ENCODE results near the gene PTTG1IP. TPM values are rescaled to one million over a fixed set of nuclear protein-coding genes. Genes with fewer than 3 reads are reported as not detected.
"Not testable (repeated sequence)": the region's sequence is repeated elsewhere in the genome, so short reads cannot be mapped to it uniquely, and the experiment has no call there.

Gene PTTG1IP, protein sequence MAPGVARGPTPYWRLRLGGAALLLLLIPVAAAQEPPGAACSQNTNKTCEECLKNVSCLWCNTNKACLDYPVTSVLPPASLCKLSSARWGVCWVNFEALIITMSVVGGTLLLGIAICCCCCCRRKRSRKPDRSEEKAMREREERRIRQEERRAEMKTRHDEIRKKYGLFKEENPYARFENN
- 295 TPM for total RNA-seq

DNA sequence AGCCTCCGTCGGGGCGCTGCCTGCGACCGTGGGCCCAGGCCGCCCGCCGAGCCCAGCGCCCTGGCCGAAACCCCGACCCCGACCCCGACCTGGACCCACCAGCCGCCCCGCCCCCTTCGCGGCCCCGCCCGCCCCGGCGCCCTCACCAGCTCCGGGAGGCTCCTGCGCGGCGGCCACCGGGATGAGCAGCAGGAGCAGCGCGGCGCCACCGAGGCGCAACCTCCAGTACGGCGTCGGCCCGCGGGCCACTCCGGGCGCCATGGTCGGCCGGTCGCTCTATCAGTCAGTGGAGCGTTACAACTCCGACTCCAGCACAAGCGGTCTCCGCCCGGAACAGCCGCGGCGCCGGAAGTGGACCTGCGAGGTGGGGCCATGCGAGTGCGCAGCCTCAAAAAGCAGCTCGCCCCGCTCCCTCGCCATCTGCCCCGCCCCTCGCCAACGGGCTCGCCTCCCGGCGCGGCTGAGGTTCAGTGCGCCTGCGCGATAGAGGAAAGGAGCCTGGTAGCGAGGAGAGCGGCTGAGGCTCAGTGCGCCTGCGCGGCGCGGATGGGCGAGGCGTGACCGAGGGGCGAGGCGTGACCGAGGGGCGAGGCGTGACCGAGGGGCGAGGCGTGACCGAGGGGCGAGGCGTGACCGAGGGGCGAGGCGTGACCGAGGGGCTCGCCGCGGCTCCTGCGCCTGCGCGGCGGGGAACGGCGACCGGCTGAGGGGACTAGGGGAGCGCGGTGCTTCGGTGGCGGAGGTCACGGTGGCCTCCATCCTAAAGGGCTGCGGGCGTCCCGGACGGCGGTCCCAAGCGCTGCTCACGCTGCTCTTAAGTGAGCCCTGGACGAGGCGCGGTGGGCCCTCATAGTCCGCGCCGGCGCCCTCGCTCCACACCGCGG lies at the start of gene PTTG1IP:
Gene PTTG1IP (minus strand): TSS at position 335 of the 884 bp plus-strand sequence. CDS start 74 bp downstream, at position 261.
- DNase-seq (ENCODE audit: low spot score), result peak; percentile 99

DNA sequence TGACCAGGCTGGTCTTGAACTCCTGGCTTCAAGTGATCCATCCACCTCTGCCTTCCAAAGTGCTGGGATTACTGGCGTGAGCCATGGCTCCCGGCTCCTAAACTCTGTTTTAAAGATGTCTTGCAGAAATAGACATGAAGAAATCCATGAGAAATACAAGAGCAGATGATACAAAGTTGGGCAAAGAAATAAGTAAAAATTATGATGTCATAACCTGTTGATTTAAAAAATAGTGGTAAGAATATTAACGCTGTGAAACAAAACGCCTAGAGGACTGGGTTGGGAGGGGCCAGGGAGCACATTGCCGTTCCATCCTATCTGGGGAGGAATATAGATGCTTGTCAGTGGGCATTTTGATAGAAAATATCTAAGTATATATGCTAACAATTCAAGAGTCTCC lies 48.4 kb upstream of the PTTG1IP start:
- DNase-seq (ENCODE audit: low spot score), result no peak

DNA sequence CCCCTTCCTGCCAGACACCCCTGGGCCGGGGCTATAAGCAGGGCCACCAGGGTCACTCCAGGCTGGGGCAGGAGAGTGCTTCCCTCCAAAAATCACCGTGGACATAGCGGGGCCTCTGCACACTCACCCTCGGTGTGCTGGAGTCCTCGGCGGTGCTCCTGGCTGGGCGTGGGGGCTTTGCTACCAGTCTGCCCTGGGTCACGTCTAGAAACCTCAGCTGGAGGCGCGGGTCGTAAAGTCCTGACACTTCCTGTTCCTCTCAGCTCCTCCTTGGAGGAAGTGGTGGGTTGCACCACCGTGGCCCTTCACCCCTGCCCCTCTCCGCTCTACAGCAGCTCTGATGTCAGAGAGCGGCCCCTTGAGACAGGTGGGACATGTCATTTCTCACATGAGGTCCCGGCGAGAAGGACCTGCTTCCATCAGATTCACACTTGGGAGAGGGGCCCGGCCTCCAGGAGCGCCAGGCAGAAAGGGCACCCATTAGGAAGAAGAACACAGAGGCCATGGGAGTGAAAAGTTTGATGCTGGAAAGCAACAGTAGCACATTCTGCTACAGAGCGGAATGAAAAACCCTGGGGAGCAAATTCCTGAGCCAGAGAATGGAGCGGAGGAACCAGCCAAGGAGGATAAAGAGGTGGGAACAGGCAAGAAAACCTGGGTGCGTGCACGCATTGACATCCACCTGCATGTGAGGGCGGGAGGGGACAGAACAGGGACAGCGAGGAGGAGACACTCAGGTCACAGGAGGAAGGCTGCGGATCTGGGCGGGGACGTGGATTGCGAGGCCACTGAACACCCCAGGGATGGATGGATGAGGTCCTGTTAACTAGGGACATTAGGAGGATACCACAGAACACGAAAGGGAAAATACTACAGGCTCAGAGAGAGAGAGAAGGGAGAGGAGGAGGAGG lies 47.5 kb upstream of the PTTG1IP start, which contains the start of gene ITGB2:
Gene ITGB2 (minus strand): TSS at position 206 of the 911 bp plus-strand sequence. CDS start 10,117 bp downstream, outside the sequence.
- no peak for DNase-seq (ENCODE audit: low spot score)

DNA sequence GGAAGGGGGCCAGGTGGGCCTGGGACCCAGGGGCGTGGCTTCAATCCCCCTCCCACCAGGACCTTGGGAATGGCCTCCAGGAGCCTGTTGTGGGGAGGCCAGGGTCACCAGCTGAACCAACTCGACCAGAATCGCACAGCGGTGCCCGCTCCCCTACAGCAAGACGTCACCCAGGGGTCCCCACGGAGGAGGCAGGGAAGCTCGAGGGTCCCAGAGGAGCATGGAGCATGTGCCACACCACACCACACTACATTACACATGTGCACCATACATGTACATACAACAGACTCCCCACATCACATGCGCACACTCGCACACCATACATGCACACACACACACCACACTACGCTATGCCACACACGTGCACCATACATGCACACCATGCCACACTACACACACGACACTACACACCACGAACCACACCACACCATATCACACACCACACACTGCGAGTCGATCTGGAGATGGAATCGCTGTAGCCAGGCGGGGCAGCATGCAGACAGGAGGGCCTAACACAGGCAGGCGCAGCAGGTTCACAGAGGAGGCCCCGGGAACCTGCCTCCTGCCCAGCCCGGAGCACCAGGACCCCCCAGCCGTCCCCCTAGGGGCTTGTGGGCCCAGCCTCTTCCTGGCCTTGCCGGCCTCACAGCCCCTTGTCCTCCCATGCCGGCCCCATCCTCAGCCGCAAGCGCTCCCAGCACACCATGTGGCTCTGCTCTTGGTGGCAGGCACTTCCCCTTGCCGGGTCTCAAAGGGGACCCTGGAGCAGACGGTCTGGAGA lies 46.6 kb upstream of the PTTG1IP start:
- no peak for DNase-seq (ENCODE audit: low spot score)

DNA sequence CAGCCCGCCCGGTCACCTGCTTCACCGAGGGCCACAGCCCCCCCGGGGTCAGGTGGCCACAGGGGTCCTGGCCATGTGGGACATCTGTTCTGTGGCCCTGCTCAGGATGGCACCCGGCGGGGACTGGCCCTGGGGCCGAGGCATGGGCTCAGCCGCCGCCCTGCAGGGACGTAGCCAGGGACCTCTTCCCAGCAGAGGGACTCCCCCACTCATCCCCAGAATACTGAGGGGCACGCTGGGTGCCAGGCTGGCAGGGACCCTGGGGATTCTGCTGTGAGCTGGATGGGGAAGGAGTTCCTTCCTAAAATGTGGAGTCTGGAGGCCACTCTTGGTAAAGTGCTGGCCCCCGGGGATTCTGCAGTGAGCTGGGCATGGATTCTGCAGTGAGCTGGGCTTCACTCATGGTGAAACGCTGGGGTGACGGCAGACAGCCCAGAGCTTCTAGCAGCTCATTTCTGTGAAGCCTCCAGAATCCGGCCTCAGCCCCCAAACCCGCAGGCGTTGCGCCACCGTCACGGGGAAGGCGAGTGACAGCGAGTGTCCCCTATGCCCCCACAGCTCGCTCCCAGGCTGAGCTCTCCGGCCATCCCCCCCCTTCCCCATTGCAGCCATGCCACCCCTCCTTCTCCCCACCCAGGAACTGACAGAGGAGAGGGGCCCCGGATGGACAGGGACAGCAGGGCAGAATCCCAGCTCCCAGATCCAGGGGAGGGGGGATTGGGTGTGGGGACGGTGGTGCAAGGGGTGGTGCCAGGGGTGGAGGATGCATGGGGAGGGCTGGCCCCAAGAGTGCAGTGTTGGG lies 45.8 kb upstream of the PTTG1IP start:
- no peak for DNase-seq (ENCODE audit: low spot score)

DNA sequence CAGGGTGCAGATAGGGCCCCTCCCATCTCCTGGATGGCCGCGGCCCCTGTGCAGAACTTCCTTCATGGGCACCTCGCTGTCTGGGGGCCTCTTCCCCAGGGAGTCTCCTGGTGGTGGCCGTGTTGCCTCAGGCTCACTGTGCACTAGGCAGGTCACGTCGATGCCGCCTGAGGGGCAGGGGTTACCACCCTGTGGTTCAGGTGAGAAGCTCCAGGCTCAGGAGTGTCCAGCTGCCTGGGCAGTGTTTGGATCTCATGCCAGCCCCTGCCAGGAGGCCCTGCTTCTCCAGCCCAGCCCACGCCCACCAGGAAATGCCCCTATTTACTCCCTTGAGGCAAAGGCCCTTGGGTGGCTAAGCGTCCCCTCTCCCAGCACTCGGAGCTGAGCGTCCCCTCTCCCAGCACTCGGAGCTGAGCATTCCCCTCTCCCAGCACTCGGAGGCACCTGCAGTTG lies 45.1 kb upstream of the PTTG1IP start:
- no peak for DNase-seq (ENCODE audit: low spot score)

DNA sequence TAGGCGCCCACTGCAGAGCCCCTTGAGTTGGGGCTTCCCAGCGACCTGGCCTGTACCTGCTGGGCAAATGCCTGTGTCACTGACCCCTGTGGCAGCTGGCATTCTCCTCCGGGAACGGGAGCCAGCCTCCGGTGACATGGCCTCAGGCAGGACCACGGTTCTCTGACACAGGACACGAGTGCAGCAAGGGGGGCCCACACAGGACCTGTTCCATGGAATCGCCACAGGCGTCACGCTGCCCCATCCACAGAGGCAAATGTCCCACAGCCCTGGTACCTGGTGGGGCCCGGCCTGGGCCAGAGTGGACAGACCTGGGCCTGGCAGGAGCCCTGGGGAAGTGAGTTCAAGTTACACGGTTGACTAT lies 44.6 kb upstream of the PTTG1IP start:
- DNase-seq (ENCODE audit: low spot score), result no peak

DNA sequence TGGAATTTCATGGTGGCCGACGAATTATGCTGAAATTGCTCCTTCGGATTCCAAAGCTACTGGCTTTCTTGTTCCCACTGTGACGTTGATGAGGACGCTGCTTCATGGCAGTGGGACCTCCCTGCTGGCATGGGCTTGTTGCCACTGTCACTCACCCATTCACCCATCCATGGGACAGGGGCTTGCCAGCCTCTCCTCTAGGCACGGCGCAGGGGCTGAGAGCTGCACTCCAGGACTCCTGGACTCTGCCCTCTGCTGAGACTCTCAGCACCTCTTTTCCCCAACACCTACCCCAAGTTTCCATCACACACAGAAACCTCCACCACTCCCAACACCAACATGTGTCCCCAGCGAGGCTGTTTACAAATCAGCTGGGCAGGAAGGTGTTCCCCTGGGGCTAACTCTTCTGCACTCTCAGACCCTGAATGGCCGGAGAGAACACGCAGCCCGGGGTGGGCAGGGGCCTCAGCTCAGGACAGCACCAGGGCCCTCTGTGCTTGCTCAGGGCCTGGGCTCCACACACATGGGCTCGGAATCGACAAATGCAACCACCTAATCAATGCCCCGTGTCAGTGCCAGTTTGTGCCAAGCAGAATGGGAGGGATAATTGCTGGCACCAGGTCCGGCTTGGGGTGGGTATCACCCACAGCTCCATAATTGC lies 44.1 kb upstream of the PTTG1IP start:
- DNase-seq (ENCODE audit: low spot score), result no peak

DNA sequence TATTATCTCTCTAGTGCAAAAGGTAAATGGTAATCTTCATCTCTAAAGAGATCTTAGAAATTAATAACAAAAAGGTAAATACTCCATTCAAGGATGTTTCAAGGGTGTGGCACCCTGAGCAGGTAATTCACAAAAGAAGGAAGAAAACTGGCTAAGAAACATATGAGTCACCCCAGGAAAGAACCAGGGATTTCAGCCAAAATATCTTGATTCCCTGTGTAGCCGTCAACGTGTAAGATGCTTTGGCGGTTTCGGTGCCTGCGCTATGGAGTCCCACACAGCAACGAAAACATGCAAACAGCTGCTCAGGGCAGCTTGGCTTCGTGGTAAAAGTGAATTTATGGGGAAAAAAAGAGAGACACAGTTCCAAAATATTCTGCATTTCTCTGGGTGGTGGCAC lies 43.5 kb upstream of the PTTG1IP start:
- no peak for DNase-seq (ENCODE audit: low spot score)

DNA sequence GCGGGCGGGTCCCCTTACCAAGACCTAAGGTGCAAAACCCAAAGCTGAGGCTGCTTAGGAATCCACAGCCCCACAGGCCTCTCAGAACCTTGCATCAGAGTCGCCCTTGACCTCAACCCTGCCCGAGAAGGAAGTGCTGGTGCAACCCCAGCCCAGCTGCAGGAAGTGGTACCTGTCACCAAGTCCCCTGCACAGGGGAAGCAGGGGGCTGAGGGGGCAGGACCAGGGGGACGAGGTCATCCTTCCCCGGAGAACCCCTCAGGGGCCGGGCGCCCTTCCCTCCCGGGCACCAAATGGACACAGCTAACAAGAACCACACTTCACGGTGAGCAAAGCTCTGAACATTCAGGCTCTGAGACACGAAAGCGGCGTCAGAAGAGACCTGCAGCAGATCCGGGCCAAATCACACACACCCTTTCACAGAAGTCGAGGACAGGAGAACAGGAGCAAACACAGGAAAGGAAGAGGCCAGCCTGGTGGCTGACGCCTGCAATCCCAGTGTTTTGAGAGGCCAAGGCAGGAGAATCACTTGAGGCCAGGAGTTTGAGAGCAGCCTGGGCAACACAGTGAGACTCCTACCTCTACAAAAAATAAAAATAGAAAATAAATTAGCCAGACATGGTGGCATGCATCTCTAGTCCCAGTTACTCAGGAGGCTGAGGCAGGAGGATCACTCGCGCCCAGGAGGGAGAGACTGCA lies 40.8 kb upstream of the PTTG1IP start:
- peak; percentile 42 for DNase-seq (ENCODE audit: low spot score)

DNA sequence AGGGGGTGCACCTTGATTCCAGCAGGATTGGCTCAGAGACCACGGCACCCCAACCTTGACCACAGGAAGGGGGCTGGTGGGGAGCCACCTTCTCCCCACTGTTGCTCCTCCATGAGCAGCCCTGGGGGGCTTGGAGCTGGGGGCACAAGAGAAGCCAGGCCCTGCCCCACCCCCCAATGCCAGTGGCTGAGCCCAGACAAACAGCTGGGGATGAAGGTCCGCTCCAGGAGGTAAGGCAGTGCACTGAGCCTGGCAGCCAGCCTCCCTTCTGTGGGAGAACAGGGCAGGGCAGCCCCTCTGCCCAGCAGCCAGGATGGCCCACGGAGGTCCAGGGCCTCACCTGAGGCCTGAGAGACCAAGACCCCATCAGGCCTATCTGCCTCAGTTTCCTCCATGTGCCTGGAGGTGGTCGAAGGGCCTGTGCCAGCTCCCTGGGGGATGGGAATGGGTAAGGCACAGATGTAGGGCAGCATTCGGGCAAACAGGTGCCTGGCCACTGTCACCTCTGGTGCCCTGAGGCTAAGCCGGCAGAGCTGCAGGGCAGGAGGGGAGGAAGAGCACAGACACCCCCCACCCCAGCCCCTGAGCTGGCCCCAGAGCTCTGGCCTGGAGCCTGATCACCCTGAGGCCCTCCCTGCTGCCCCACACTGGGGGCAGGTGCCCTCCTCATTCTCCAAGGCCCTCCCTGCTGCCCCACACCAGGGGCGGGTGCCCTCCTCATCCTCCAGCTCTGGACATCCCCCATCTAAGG lies 40.1 kb upstream of the PTTG1IP start:
- no peak for DNase-seq (ENCODE audit: low spot score)

DNA sequence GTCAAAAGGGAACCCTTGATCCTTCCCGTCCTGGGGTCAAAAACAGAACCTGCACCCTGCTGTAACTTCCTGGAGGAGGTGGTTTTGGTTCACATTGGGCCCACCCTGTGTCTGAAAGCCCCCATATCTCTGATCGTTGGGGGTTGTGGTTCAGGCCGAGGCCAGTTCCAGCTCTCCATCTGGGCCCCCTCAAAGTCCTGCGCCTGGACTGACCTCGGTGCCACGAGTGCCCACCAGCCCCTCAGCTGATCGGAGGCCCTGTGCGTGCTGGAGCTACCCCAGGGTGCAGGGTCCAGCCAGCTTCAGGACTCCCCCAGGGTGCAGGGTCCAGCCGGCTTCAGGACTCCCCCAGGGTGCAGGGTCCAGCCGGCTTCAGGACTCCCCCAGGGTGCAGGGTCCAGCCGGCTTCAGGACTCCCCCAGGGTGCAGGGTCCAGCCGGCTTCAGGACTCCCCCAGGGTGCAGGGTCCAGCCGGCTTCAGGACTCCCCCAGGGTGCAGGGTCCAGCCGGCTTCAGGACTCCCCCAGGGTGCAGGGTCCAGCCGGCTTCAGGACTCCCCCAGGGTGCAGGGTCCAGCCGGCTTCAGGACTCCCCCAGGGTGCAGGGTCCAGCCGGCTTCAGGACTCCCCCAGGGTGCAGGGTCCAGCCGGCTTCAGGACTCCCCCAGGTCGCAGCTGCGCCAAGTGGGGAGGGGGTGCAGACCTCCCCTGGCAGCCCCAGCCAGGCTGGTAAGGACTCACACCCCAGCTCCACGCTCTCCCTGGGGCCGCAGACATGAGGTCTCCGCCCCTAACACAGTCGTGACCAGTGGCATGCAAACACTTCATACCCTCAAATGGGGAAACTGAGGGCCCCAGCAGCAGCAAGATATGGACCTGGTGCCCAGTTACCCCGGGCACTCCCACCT lies 39.3 kb upstream of the PTTG1IP start:
- not testable (repeated sequence) for DNase-seq (ENCODE audit: low spot score)

DNA sequence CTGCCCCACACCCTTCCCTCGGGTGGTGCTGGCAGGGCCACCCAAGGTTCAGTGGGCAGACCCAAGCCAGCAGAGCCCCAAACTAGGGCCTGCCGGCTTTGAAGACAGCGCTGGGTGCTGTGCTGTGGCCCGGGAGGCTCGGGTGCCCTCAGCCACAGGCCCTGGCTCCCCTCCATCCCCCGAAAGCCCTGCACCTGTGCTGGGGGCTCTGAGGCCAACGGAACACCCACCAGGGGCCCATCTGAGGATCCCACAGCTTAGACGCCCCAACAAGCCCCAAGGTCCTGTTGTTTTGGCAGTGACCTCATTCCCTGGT lies 38.6 kb upstream of the PTTG1IP start:
- DNase-seq (ENCODE audit: low spot score), result no peak

DNA sequence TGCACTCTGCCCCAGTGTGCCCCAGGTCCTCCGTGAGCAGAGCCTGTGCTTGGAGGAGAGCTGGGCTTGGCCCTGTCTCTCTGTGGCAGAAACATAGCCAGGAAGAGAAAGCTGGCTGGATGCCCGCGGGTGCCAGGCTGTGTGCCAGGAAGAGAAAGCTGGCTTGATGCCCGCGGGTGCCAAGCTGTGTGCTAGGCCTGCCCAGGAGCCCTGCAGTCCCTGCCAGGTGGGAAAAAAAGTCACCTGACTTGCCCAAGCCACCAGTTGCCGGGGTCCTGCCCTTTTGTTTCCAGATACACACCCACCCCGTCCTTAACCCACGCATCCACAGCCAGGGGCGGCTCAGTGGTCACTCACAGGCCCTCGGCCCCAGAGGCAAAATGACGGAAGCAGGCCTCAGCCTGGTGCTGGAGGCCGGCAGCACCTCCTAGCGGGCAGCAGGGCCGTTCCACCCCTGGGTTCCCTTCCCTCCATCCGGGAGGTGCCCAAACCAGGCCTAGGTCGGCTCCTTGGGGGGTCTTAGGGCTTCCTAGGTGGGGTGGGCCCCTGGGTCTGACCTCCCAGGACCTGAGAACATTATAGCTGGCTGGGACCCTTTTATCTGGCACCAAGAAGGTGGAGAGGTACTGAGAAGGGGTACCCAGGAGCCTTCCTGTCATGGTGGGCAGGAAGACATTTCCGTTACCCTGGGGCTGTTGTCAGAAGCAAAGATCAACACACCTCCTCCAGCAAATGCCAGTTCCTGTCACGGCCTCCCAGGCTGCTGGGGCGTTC lies 38.1 kb upstream of the PTTG1IP start:
- peak; percentile 92 for DNase-seq (ENCODE audit: low spot score)

DNA sequence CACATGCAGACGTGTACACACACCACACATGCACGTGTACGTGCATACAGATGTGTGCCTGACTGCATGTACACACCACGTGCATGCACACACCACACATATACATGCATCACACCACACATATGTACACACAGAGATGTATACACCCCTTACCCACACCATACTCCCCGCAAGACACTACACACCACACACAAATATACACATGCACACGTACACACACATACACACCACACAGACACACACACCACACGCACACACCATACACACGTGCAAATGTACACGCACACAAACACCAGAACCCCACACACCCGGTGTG lies 37.5 kb upstream of the PTTG1IP start:
- DNase-seq (ENCODE audit: low spot score), result no peak

DNA sequence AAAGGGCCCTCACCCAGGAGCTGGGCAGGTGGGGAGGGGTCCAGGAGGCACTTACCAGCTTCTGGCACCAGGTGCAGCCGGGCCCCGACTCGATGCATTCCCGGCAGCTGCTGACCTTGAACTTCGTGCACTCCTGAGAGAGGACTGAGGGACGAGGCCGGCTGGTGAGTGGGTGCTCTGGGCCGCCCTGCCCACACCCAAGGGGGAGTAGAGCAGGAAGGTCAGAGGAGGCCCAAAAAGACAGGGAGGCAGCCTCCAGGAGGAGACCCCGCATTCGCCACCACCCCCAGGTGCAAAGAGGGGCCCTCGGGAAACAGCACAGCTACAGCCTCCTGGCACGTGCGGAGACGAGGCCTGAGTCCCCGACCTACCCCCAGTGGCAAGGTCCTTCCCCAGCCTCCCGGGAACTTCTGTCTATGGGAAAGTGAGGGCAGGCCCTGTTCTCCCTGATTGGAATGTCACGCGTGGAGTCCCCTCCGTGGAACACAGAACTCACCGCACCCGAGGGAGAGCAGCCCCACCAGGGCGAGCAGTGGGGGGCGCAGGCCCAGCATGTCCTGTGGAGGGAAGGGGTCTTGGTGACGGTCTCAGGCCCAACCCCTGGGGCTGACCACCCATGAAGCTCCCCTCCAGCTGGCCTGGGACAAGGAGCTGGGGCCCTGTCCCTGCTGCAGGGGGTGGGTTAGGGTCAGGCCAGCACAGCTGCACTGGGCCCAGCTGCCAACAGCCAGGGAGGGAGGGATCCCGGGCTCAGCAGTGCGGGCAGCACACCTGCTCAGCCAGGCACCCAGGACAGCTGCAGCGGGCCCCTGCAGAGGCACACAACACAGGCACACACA lies 37.0 kb upstream of the PTTG1IP start:
- DNase-seq (ENCODE audit: low spot score), result no peak
